GM19351 (cell line): Measurements from ENCODE around the gene PCCA.
"Not testable (repeated sequence)": the region's sequence is repeated elsewhere in the genome, so short reads cannot be mapped to it uniquely, and the experiment has no call there.

Experiments used
- ATAC-seq: cut with Tn5 transposase; IDR thresholded peaks from one replicate; pipeline ENCODE4 v1.9.1; 2021; ENCODE audit warnings: mild to moderate bottlenecking, moderate library complexity; ENCODE audit not compliant: unreplicated experiment

Gene PCCA

DNA sequence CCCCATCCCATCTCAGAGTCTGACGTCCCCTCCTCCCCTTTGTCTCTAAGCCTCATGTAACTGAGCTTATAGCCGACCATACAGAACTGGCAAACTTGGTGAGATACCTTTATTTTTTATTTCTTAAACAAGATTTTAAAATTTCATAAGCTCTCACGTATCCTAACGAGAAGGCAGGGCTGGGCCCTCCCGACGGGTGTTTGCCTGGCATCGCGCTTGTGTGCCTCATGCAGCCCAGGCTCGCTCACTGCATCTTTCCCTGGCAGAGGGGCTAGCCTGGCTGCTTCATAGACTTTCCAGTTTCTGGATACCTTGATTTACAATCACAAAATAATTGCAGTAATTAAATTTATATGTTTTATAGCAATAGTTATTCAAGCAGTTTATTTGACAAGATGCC is 430.7 kb downstream of the PCCA start:
- ATAC-seq: no peak

DNA sequence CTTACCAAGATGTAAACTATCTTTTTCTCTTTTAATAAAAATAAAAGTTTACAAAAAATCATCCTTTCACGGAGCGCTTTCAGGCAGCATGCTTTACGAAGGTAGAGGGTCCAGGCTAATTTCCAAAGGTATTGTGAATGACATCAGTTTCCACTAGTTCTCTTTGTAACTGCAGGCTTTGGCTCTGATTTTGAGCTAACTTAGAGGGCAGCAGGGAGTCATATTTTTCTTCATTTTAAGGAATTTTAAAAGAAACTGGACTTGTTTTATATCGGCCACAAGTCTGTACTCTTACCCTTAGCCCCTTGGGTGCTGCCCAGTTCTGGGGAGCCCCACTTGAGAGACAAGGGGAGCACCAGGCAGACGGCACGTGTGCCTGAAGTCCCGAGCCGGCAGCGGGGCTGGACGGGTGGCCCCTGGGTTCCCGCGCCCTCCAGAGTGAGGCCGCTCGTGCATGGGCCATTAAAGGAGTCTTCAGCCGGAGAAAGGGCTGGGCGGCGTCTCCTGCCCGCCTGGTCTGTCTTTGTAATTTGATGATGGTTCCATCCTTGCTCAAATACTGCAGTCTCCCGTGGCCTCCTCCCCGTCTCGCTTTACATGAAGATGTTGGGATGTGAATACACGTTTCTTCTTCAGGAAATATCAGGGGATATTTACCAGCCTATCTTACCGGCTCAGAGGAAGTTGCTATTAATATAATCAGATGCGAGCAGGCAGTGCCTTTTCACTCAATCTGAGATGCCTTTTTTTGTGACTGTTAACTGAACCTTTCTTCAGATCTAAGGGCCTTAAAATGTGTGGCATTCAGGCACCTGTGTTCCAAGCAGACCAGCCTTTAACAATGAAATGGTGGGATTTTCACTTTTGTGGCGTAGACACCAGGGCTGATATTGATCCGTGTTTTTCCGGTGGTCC is 432.3 kb downstream of the PCCA start:
- no peak for ATAC-seq

DNA sequence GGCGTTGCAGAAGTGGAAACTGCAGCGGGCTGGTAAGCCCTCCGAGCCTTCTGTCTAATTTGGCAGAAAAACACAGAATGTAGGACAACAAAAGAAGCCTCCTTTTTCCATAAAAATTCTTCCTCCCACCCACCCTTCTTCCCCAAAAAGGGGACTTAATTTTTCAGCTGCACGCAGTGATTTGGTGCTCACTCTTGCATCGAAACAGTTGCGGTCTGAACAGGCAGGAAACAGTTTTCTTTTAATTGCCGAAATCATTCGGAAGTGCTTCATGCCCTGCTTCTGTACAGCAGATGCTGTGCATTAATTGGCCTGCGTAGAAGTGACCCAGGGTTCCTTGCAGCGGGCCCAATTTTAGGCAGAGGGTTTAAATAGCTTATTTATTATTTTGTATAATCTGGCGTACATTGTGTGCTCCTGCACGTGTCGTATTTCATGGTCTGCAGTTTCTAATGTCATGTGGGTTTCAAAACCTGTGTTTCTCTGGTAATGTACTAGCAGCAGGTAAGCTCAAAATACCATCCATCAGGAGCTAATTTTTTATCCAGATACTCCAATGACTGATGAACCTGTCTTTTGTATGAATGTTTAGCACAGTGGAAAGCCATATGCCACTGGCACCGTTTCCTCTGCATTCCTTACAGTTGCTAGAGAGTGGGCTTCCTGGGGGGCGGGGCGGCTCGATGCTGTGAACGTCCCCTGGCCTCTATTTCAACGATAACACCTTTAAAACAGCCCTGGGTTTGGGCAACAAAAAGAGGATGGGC is 433.1 kb downstream of the PCCA start:
- no peak for ATAC-seq

DNA sequence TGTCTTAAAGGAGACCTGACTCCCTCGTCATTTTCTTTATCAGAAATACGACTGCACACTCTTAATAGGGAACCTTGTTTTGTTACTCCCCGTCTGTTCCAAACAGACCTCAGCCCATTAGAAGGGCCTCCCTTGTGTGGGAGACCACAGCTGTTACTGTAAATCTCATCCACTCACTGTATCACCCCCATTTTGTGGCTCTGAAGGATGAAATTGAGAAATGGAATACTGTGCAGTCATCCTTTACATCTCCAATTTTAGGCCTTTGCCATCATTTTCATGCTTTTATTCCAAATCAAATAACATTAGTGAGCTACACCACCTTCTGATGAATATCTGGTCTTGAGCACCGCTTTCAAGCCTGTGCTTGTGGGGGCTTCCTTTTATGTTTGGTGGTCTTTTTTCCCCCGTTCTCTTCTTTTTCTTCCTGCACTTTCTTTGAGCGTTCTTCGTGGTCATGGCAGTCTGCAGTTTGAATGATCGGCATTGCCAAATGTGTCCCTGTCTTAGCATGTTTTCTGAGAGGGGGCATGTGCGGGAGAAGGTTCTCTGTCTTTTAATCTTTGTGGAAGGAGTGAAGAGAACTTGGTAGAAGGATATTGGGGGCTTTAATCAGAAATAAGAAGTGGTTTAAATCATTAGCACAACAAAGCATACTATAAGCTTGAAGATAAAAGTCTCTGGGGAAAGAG is 433.9 kb downstream of the PCCA start:
- ATAC-seq: no peak

DNA sequence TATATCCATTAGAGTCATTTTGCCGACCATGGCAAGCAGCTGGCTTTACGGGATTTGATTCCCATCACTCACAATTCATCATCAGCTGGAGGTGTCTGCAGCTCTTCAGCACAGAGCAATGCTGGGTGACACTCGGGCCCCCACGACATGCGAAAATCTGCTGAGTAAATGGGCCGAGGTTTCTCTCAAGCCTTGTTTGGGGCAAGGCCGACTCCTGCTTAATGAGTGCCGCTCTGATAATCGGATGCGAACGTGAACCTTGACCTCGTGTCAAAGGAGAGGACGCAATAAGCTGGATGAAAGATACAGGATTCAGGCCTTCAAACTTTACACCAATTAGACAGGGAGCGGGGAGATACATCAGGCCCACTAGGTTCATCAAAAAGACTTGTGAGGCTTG is 434.5 kb downstream of the PCCA start:
- no peak for ATAC-seq

DNA sequence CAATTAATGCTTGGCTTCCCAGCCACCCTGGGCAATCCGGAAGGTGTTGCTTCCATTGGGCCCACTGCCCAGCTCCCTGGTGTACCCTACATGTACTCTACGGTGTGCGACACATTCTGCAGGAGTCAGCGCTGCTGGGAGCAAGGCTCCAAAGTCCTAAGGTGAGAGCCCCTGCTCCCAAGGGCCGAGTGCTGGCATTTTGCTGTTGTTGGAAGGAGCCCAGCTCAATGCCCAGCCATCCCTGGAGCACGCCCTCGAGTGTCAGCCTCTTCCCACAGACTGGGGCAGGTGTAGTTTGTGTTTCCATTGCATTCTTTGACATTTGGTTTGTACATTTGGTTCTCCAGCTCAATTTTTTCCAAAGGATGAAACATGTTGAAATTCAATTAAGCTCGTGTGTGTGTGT is 435.1 kb downstream of the PCCA start:
- ATAC-seq: no peak

DNA sequence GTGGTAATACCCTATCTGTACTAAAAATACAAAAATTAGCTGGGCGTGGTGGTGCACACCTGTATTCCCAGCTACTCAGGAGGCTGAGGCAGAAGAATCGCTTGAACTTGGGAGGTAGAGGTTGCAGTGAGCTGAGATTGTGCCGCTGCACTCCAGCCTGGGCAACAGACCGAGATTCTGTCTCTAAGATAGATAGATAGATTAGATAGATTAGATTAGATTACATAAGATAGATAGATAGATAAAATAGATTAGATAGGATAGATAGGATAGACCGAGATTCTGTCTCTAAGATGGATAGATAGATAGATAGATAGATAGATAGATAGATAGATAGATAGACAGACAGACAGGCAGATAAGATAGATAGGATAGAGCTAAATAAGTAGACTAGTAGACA is 435.8 kb downstream of the PCCA start:
- not testable (repeated sequence) for ATAC-seq

DNA sequence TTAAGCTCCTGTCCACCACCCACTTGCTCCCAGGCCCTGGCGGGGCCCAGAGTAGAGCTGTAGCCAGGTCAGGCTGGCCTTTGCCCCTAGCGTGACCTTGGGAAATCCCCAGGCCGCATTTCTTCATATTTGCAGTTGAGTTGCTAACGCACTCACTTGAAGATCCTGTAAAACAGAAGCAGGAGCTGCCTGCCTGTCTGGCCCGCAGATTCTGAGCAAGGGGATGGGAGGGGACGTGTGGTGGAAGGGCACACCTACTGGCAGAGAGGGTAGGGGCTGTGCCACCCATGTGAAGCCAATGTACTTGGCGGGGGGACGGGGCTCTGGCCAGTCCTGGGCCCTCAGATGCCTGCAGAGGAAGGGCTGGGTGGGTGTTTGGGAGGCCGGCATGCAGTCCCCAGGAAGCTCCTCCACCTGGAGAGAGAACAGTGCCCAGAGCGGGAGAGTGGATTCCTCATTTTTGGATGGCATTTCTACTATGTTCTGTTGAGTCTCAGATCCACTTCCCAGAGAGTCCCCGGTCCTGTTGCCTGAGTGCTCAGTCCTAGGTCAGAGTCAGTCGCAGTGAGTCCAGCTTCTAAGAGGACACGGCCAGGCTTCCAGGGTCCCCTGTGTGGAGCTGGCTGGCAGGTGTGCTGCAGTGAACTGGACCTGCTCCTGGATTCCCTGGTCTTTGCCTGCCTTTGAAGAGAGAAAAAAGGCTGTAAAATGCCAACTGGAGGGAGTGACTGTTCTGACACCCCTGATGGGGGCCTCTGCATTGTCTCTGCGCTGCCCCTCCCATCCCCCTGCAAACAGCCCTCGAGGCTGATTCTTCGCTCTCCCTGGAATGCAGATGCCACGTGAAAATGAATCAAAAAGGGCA is 436.8 kb downstream of the PCCA start:
- no peak for ATAC-seq

DNA sequence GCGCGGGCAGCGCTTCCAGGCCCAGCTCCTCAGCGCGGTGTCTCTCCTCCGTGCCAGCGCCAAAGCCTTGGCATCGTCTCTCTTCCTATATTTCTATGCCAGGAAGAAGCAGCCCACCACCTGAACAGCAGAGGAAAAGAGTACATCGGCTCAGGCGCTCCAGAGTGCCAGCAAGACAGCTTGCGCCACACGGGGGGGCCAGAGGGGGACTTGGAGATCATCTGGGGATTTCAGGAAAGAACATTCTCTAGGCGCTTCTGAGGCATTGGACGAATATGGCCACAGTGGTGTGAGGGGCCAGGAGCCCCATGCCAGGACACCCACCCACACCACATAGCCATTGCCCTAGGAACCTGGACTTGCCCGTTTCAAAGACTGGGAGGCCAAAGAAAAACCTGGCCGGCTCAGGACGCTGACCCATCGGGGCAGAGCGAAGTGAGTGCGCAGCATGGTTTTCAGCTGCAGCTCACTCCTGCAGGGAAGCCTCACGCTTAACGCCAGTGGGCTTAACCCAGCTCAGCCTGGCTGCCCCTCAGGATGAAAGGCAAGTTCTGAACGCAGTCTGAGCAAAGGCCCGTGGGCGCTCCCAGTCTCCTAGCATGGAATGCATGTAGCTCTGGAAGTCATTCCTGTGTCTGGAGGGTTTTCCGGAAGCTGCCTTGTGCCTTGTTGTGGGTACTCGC is 437.6 kb downstream of the PCCA start:
- no peak for ATAC-seq

DNA sequence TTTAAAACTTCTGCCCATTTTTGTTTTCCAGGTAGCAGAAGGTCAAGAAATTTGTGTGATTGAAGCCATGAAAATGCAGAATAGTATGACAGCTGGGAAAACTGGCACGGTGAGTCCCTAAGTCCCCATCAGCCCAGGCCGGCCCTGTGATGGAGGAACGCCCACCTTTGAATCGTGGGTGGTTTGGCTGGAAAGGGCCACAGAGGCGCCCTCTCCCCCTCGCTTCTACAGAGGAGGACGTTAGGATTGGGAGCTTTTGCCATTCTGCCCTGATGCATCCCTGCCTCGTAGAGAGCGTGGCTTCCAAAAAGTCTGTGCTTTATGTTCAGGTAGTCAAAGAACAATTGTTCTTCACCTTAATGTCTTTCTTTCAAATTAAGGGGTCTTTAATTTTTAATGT is 438.8 kb downstream of the PCCA start:
- ATAC-seq: no peak

DNA sequence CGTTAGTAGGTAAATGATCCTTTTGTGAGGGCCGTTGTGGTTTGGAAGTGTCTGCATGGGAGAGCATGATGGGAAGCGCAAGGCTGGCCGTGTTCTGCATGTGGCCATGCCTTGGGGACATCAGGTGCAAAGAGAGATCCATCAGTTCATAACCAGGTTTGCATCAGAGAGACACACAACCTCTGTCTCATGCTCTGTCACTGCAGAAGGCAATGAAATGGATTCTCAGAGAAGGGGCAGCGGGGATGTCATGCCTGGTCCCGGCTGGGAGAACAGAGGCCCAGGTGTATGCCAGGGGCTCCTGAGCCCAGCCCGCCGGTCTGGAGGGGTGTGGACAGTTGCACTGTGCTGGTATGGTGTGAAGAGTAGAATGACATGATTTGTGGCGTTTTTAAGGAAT is 439.5 kb downstream of the PCCA start:
- no peak for ATAC-seq

DNA sequence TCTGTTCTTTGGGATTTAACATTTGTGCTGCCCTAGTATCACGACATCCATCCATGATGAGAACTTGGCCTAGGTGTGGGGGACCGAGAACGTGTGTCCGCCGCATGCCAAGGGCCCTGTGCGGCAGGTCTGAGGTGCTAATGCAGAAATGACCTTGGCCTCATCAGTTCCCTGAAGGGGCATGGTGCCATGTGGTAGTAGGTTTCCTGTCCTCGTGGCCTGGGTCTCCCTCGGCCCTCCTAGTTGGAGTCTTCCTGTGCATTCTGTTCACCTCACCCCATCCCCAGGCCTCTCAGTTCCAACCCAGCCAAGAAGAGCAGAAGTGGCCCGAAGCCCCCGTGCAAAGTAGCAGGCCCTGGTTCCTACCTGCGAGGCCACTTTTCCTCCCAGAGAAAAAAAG is 439.9 kb downstream of the PCCA start:
- no peak for ATAC-seq

DNA sequence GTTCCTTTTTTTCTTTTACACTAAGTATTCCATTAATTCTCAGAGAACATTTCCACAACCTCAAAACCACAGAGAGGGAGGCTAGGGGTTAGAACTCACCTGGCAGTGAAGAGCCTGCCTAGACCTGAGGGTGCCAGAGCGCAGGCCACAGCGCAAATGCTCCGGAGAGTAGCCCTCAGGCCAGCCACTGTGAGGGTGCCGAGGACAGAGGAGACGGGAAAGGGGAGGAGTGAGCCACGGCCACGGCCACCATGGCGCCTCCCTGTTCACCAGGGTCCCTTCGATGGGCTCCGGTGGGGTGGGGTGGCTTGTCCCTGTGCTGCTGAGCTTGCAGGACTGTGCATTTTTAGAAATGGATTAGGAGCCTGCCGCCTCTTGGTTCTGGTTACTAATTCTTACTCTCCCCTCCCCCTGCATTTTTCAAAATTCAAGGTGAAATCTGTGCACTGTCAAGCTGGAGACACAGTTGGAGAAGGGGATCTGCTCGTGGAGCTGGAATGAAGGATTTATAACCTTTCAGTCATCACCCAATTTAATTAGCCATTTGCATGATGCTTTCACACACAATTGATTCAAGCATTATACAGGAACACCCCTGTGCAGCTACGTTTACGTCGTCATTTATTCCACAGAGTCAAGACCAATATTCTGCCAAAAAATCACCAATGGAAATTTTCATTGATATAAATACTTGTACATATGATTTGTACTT is 440.9 kb downstream of the PCCA start:
- no peak for ATAC-seq

DNA sequence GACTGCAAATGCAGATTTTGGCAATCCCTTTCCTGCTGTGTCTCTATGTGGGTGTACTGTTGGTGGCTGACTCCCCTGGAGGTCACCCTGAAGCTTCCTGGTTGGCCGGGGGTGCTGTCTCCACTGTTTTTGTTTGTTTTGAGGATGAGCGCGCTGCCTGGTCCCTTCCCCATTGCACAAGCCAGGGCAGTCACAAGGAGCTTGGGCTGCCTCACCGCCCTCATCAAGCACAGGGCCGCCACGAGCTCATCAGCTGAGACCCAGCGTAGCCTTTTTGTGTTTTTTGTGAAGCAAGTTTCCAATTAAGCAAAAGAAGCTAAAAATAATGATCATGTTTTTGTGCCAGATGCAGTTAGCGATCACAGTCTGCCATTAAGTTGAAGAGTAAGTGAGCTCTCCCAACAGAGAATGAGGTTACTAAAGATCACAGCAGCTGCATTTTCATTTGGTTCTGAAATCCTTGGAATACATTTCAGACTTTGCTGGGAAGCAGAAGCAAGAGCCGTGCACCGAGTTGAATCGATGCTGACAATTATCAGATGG is 441.8 kb downstream of the PCCA start:
- no peak for ATAC-seq

DNA sequence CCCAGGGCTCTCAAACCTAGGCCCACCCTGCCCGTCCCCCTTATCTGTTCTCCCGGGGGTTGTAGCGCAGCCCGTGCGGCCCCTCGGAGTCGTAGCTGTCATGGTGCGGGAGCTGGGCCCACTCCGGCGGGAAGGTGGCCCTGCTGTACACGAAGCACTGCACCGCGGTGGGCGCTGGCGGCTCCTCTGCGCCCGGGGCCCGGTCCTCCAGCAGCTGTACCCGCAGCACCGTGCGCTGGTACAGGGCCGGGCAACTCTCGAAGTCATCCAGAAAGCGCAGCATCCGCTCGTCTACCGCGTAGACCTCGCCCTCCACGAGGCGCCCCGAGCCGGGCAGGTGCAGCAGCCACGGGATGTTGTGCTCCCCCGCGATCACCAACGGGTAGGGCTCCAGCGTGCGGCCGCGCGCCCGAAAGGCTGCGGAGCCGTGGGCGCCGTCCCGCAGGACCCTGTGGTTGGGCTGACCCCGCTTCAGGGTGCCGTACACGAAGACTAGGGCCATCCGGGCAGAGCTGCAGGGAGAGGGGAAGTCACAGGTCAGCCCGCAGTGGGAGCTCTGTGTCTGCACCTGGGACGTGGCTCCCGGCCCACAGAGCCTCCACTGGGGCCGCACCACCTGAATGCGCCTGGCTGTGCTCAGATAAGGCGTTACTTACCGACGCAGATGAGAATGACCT is 443.3 kb downstream of the PCCA start:
- ATAC-seq: no peak

DNA sequence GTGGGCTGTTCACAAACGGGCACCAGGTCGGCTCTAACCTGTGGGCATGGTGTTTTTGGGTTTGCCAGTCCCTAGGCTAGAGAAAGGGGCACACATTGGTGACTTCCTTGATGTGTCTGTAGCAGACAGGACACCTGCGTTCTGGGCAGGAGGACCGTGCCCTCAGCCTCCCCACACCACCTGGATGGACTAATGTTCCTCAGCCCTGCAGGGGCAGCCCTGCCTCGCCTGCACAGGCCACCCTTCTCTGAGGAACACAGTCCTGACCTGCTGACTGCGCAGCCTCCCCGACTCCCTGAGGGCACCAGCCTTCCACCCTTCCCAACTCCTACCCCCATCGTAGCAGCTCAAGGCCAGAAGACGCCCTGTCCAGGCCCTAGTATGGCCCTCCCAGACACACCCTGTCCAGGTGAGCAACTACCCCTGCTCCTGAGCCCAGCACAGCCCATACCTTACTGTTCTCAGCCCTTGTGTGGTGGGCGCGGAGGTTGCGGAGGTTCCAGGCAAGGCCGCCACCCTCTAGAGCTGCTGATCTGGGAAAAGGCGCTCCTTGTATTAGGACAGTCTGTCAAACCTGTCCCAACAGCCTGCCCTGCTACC is 444.0 kb downstream of the PCCA start:
- ATAC-seq: no peak

DNA sequence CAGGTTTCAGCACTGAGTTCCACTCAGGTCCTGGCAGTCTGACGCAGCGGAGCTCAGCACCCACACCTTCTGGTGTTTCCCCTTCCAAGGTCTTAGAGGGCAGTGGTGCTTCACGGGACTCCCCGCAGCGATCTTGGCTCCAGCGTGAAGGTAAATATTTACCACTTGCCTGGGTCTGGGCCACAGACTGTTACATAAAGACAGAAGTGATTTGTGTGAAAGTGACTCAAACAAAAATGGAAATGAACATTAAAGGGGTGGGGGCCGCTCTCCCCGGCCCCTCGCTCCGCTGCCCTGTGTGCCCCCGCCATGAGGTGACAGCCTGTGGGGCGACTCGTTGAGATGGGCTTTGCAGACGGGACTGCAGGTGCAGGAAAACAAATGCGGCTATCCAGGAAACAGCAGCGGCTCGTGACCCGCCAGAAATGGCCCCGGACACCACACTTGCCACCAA is 444.7 kb downstream of the PCCA start:
- no peak for ATAC-seq
